DLD1 (cell line): ENCODE measurements around the gene LGALS7.

Source experiments
- in situ Hi-C: cut with HindIII; loops from 2 replicates; pipeline ENCODE4 v1.10.0; 2017; ENCODE audit warnings: low sequenced_read_pairs

LGALS7 gene

GRCh38 chr19:38728752-38729541 is 44.4 kb downstream of the LGALS7 start:
- in situ Hi-C loops = no loop called here

- in situ Hi-C loops = no loop called here
These were observed 45.3 kb downstream of the LGALS7 start for GRCh38 chr19:38727868-38728660.

GRCh38 chr19:38727306-38727867 is 45.9 kb downstream of the LGALS7 start:
- in situ Hi-C loops = no loop called here

GRCh38 chr19:38726761-38727301 is 46.5 kb downstream of the LGALS7 start:
- in situ Hi-C loops = no loop called here

GRCh38 chr19:38726284-38726673 is 47.0 kb downstream of the LGALS7 start:
- in situ Hi-C loops = no loop called here

GRCh38 chr19:38725469-38726283 is 47.6 kb downstream of the LGALS7 start:
- in situ Hi-C loops = no loop called here

GRCh38 chr19:38723990-38724854 is 49.1 kb downstream of the LGALS7 start:
- in situ Hi-C loops = no loop called here

GRCh38 chr19:38723606-38723965 is 49.7 kb downstream of the LGALS7 start:
- in situ Hi-C loops = no loop called here

- in situ Hi-C loops = no loop called here
These were observed 50.2 kb downstream of the LGALS7 start for GRCh38 chr19:38722947-38723605.

GRCh38 chr19:38721979-38722773 is 51.1 kb downstream of the LGALS7 start:
- in situ Hi-C loops = no loop called here

- in situ Hi-C loops = no loop called here
These were observed 51.8 kb downstream of the LGALS7 start for GRCh38 chr19:38721496-38721895.
